Right ventricle myocardium inferior (tissue), 1 donor: ENCODE results near the gene PPIL4. TPM values are rescaled to one million over a fixed set of nuclear protein-coding genes. Genes with fewer than 3 reads are reported as not detected.
"Not testable (repeated sequence)": the region's sequence is repeated elsewhere in the genome, so short reads cannot be mapped to it uniquely, and the experiment has no call there.

Experiments used
- ATAC-seq: fragments of 200-7000 bp; cut with Tn5 transposase; one replicate; pipeline ENCODE4 v1.9.1; 2020; ENCODE audit warnings: mild to moderate bottlenecking, moderate library complexity
- DNase-seq: peaks from one replicate; pipeline ENCODE4 v3.0.0; 2021; ENCODE audit errors: missing footprints
- intact Hi-C: fragments of 100-400 bp; cut with DNase I; formaldehyde crosslinking; loops from one replicate; pipeline ENCODE4 v1.11.0; 2022
- total RNA-seq: library from RNA; stranded (reverse); fragmentation: NEBNext Ultra II Directional; extraction: Animal tissue kit (Norgen Biotek cat#: 25700); gene quantifications from one replicate; pipeline ENCODE4 v1.2.1, GENCODE V29; 2021
- donor health status: DM: no; HTN: yes; CAD: no; lungs with severe emphysema.

PPIL4 gene
- total RNA-seq, 1 donor from 2014 or later: 15.3 TPM

DNA sequence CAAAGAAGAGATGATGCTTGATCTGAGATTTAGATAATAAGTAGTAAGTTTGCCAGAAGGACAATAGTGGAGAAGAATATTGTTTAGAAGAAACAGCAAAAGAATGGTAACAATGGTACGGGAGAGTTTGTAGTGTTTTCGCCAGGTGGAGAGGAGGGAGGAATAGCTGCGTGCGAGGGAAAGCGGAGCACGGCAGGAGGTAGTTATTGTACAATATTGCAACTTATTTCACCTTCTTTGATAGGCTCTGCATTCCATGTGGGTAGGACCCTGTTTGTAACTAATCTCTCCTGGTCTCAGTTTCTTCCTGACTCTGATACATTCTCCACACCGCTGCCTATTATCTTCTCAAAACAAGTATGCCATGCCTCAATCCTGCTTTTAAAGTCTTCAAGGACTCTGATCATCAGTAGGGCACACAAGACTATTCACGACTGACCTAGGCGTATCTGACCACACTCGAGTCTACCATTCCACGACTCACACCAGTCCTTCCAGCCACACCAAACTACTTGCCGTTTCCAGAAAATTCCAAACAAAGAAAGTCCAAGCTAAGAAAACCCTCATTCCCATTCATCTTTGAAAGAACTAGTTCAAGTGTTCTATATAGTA lies 1.1 kb downstream of the PPIL4 start:
- intact Hi-C loops: loop anchor here (5.0 kb wide), 2 partner anchors 378 to 463 kb away; partner anchors contain the start of gene RAET1G
- no peak for DNase-seq

DNA sequence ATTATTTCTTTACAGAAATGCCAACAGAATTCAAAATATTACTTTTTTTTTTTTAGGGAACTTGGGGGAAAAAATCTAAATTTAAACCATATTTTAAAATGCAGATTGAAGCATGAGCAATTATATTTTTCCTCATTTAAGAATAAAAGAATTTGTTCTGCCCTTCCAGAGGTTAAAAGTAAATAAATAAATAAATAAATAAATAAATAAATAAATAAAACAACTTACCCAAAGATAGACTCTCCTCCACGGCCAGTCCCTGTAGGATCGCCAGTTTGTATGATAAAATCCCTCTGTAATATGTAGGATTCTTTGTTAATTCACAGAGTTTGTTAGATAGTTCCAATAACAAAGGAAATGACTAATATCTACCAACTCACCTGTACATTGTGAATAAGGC lies 4.7 kb downstream of the PPIL4 start:
- ATAC-seq (no peak), DNase-seq (no peak)

More for the DNA sequence above, 1.1 kb downstream of the PPIL4 start:
- ATAC-seq: no peak

DNA sequence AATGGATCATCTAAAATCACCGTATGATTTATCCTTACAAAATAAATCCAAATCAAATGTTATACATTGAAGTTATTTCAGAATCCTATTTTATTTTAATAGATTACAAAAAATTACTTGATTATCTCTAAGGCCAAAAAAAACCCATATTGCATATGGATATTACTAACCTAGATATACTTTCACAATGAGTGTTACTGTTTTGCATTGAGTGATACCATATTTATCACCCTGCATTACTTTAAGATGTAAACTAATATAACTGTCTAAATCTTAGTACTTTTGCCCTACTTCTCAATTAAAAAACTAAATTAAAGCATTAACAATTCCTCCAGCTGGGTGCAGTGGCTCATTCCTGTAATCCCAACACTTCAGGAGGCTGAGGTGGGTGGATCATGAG lies 11.1 kb downstream of the PPIL4 start:
- ATAC-seq: no peak
- intact Hi-C loops: no loop called here
- no peak for DNase-seq

More for the DNA sequence above, 4.7 kb downstream of the PPIL4 start:
- intact Hi-C loops: no loop called here

DNA sequence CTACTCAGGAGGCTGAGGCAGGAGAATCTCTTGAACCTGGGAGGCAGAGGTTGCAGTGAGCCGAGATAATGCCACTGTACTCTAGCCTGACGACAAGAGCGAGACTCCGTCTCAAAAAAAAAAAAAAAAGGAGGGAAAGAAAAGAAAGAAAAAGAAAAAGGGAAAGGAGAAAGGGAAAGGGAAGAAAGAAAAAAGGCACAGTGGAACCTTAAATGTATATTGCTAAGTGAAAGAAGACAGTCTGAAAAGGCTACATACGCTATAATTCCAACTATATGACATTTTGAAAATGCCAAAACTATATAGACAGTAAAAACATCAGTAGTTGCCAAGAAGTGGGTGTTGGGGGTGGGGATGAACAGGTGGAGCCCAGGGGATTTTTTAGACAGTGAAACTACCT lies 16.2 kb downstream of the PPIL4 start:
- intact Hi-C loops: no loop called here
- ATAC-seq (no peak), DNase-seq (no peak)

DNA sequence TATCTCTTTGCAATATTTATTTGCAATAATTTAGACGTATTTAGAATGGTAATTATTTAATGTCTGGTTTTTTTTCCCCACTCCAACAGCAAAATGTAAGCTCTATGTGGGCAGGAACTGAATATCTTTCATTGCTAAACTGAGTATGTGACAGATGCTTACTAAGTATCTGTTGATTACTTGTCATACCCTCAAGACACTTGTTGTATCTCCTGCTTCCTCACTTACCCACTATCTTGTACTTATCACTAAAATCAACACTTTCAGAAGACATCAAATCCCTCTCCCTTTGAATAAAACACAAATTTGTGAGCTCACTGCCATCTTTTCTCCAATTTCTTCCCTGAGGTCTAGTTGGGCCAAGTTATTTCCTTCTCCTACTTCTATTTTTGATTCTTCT lies 30.3 kb downstream of the PPIL4 start:
- DNase-seq (no peak), ATAC-seq (no peak)
- intact Hi-C loops: loop anchor here (5.0 kb wide), 3 partner anchors 63 to 433 kb away; no protein-coding TSS in a partner anchor

DNA sequence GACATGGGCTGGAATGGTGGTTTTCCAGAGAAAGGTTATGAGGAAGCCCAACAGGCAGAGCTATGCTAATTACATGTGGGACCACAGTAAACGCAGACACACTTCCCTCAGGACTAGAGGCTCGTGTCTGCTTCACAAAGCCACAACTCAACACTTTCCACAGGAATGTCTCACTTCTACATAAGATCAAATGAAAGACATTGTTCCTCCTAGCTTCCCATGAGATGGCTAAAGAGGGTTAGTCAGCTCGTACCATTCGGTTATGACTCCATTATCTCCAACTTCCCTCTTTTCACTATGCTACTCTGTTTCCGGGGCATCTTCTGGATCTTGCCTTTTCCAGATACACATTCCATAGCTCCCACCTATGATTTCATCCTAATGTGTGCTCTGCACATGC lies 31.9 kb downstream of the PPIL4 start:
- DNase-seq: no peak
- intact Hi-C loops: no loop called here
- ATAC-seq: peak; percentile 28

DNA sequence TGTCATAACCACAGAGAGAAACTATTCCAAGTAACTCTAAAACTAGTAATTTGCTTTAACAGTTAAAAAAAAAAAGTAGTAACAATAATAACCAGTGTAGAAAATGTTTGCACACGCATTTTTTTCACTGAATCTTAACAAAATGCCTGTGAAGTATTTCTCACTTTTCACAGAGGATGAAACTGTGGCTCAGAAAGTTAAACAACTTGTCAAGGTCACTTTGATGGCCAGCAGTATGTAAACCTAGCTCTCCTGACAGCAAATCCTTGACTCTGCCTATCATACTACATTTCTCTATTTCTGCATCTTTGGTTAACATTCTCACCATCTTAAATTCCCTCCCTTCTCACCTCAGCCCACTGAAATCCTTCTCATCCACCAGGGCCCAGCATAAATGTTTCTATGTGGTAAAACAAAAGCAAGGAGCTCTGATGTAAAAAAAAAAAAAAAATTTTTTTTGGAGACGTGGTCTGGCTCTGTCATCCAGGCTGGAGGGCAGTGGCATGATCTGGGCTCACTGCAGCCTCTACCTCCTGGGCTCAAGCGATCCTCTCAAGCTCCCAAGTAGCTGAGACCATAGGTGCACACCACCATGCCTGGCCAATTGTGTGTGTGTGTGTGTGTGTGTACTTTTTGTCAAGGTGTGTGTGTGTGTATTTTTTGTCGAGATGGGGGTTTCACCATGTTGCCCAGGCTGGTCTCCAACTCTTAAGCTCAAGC lies 34.9 kb downstream of the PPIL4 start:
- no peak for DNase-seq
- ATAC-seq: no peak
- intact Hi-C loops: no loop called here

DNA sequence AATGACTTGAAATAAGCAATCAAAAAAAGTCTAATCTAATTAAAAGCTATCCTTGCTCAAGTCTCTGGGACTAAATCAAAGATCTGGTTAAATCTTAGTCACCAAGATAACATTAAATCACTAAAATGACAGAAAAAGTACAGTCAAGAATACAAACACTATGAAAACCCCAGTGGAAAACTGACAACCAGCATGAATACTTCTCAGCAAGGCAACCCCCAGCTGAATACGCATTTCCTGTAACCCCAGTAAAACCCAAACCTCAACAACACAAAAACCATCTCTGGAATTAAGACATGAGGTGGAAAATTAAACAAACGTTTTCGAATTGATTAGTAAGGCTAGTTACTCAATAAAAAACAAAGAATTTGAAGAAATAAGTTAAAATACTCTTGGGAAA lies 37.4 kb downstream of the PPIL4 start:
- ATAC-seq (no peak), DNase-seq (no peak)
- intact Hi-C loops: no loop called here

DNA sequence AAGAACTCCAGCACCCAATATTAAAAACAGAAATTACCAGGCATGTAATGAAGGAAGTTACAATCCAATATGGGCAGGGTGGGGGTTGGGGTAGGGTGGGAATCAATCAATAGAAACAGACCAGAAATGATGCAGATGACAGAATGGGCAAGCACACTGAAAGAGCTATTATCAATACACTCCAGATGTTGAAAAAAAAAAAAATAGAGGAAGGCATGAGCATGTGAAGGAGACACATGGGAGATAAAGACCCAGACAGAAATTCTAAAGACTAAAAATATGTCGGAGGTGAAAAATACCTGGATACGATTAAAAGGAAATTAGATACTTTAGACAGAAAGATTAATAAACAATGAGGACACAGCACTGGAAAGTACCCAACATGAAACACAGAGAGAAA lies 42.0 kb downstream of the PPIL4 start:
- ATAC-seq: no peak
- intact Hi-C loops: no loop called here
- DNase-seq: no peak

DNA sequence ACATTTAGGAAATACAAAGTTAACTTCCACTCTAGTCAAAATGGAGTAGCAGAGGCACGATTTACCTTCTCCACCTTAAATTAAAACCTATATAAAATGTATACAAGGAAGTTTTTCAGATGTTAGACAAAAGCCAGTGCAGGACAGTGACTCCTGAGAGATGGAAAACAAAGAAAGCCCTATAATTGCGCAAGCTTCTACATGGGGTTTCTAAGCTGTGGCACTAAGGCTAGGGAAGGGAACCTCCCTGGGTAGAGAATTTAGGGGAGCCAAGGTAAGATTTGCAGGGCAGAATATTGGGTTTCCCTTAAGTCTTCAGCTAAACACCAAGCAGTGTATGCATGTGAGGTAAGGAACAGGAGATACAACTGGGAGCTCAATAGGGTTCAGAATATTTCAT lies 42.6 kb downstream of the PPIL4 start:
- ATAC-seq (no peak), DNase-seq (no peak)
- intact Hi-C loops: no loop called here

DNA sequence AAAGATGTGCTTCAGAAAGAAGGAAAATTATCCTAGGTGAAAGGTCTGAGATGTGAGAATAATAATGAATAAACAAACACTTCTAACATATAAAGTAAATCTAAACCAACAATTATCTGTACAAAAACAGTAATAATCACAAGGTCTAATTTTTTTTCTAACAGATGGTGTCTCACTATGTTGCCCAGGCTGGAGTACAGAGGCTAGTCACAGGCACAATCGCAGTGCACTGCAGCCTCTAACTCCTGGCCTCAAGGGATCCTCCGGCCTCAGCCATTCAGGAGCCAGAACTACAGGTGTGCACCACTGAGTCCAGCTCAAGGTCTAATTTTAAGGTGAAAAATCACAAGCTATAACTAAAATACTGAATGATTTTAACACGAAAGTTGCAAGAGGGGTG lies 44.1 kb downstream of the PPIL4 start:
- ATAC-seq: no peak
- intact Hi-C loops: no loop called here
- DNase-seq: no peak

DNA sequence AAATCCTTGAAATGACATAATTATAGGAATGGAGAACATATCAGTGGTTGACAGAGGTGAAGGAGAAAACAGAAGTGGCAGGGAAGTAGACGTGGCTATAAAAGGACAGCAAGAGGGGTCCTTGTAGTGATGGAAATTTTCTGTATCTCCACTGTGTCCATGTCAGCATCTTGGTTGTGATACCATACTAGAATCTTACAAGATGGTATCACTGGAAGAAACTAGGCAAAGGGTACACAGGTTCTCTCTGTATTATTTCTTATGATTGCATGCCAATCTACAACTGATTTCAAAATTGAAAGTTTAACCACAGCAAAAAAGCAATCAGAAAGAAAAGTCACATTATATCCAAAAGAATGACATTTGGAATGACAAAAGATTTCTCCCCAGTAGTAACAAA lies 44.6 kb downstream of the PPIL4 start:
- intact Hi-C loops: no loop called here
- DNase-seq: no peak
- ATAC-seq: no peak

DNA sequence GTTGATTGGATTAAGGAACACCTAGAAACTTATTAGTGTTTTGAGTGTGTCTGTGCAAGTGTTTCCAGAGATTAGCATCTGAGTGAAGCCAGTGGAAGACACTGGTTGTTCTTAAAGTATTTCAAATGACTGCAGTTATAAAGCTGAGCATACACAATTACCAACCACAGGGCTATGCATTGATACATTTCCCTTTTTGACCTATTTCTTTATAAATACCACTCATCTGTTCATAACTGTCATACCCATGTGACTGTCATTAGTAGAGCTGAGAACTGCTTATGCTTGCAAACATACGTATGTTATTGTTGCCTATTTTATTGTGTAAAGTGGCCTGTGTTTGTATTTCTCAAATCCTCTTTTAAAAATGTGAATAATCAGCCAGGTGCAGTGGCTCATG lies 45.7 kb downstream of the PPIL4 start:
- DNase-seq (no peak), ATAC-seq (no peak)
- intact Hi-C loops: no loop called here

DNA sequence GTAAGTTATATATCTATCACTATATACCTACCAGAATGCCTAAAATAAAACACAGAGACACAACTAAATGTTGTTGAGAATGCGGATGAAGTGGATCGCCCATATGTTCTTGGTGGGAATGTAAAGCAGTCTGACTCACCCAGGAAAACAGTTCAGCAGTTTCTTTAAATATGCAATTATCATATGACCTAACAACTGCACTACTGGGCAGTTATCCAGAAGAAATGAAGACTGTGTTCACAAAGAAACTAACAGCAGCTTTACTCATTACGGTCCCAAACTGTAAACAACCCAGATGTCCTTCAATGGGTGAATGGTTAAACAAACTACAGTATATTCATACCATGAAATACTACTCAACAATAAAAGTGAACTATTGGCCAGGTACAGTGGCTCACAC lies 46.8 kb downstream of the PPIL4 start:
- ATAC-seq: no peak
- intact Hi-C loops: loop anchor here (5.0 kb wide), 1 partner anchor 42 kb away; no protein-coding TSS in a partner anchor
- no peak for DNase-seq

DNA sequence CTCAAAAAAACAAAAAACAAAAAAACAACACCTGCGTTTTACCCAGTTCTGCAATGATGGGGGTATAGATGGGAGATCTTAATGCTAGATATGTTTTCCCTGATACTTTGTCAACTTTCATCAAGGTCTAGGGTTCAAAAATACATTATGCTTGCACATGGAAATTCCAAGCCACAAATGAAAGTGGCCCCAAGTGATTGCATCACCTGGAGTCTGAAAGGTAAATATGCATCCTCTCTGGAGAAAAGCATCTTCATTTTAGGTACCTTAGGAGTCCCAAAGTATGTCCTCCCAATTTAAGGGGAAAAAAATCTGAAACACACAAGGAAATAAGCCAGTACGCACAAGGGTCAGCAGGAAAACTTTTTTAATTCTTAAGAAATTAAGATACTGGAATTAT lies 48.5 kb downstream of the PPIL4 start:
- ATAC-seq (no peak), DNase-seq (no peak)
- intact Hi-C loops: loop anchor here (5.0 kb wide), 1 partner anchor 40 kb away; no protein-coding TSS in a partner anchor

DNA sequence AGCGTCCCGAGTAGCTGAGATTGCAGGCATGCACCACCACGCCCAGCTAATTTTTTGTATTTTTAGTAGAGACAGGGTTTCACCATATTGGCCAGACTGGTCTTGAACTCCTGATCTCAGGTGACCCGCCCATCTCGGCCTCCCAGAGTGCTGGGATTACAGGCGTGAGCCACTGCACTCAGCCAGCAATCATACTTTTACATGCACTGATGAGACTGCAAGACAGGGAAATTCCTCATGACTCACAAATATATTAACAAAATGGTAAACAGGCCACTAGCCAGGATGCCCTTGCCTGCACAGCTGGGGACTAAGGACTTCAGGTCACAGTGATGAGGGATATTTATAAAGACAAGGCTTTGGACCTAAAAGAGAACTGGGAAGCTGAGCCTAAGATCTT lies 49.2 kb downstream of the PPIL4 start:
- not testable (repeated sequence) for DNase-seq, ATAC-seq
- intact Hi-C loops: loop anchor here (5.0 kb wide), 1 partner anchor 39 kb away; no protein-coding TSS in a partner anchor

DNA sequence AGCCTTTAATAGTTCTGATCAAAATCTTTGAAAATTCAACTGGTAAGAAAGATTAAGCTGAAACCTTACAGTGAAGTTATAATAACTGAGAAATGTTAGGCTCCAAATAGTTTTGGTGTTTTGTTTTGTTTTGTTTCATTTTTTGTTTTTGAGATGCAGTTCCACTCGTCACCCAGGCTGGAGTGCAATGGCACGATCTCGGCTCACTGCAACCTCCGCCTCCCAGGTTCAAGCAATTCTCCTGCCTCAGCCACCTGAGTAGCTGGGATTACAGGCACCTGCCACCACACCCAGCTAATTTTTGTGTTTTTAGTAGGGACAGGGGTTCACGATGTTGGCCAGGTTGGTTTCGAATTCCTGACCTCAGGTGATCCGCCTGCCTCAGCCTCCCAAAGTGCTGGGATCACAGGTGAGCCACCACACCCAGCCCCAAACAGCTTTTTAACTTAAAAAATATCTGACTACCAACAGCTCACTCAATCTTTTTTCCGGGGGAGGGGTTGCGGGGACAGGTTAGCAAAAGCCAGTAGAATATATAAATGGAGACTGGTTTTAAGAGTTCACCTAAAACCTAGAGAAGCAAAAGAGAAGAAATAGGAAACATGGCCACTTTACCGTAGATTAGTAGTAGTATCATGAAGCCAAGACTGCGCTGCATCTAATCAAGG lies 50.4 kb downstream of the PPIL4 start:
- intact Hi-C loops: loop anchor here (5.0 kb wide), 1 partner anchor 38 kb away; no protein-coding TSS in a partner anchor
- ATAC-seq: not testable (repeated sequence)

DNA sequence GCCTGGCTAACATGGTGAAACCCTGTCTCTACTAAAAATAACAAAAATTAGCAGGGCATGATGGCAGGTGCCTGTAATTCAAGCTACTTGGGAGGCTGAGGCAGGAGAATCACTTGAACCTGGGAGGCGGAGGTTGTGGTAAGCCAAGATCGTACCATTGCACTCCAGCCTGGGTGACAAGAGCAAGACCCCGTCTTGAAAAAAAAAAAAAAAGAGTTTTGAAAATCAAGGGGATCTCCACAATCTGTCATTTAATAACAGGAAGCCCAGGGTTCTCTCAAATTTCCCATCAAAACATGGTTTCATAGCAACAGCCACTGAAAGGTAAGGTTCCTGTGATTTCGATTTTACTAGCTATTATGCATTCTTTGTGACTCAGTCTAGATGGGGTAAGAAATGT lies 51.0 kb downstream of the PPIL4 start:
- intact Hi-C loops: loop anchor here (5.0 kb wide), 1 partner anchor 38 kb away; no protein-coding TSS in a partner anchor
- ATAC-seq, DNase-seq: not testable (repeated sequence)

More for the DNA sequence above, 50.4 kb downstream of the PPIL4 start:
- not testable (repeated sequence) for DNase-seq

DNA sequence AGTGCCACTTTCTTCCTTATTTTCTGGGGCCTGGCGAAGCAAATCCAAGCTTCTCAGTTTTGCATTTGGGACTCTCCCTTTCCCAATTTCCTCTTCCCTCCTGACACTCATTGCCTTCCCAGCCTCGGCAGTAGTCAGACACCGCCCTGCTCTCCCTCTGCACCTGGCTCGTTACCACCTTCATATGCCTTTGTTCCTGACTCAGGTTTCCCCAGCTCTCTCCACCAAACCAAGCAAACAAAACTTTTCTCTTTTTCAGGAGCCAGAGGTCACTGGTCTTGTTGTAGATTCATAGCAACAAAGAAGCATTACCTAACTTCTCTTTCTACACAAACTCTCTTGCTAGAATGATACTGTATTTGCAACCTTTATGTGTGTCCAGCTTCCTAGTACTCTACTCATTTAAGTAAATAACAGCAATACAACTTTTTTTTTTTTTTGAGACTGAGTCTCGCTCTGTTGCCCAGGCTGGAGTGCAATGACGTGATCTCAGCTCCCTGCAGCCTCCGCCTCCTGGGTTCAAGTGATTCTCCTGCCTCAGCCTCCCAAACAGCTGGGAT lies 52.0 kb downstream of the PPIL4 start:
- intact Hi-C loops: no loop called here

More for the DNA sequence above, 52.0 kb downstream of the PPIL4 start:
- no peak for ATAC-seq
- no peak for DNase-seq
